SK-N-SH (cell line): ENCODE results near the gene UBE2D4. TPM values are rescaled to one million over a fixed set of nuclear protein-coding genes. Genes with fewer than 3 reads are reported as not detected.
A peak's percentile ranks its signal among the peaks of the same experiment; 100 is the strongest.

Experiments used
- CTCF ChIA-PET: fragments of 300-600, 350-600 bp; formaldehyde crosslinking; extraction: SDS; loops from one replicate; lab custom pipeline; 2021; lab: Yijun Ruan, JAX
- POLR2A ChIA-PET: fragments of 350-600 bp; sonication (Branson Sonifier 250); formaldehyde crosslinking; extraction: SDS; loops from one replicate; lab custom pipeline; 2020; ENCODE audit warnings: antibody characterized with exemption, inconsistent platforms; lab: Yijun Ruan, JAX
- DNase-seq: peaks from one replicate; pipeline ENCODE4 v3.0.0; 2012
- H2AFZ ChIP-seq: fragments of 200-600 bp; sonication (generic); 2 replicates; pipeline ENCODE4 v1.8.1; 2016; ENCODE audit warnings: antibody characterized with exemption, mild to moderate bottlenecking, low read depth
- H3F3A ChIP-seq: fragments of 200-600 bp; sonication (generic); replicated peaks from 2 replicates; pipeline ENCODE3; 2016; ENCODE audit warnings: antibody characterized with exemption, mild to moderate bottlenecking; ENCODE audit not compliant: insufficient read depth
- H3K27ac ChIP-seq, 2 experiments: fragments of 200-500 bp in 1 of 2; fragments of 200-600 bp in 1 of 2; sonication (Bioruptor generic) in 1 of 2; sonication (generic), shearing (Covaris generic) in 1 of 2; 2 replicates each; pipeline versions ENCODE4 v1.5.1 to v1.6.1; 2014 to 2016; ENCODE audit warnings: low read depth in 2 of 2, inconsistent platforms in 1 of 2, low read length in 1 of 2, mild to moderate bottlenecking in 1 of 2, mixed read lengths in 1 of 2
- H3K27me3 ChIP-seq: fragments of 200-600 bp; sonication (generic), shearing (Covaris generic); 2 replicates; pipeline ENCODE4 v1.6.1; 2016; ENCODE audit warnings: mixed run types; ENCODE audit not compliant: insufficient read depth
- H3K36me3 ChIP-seq, 2 experiments: fragments of 200-500 bp in 1 of 2; fragments of 200-600 bp in 1 of 2; sonication (Bioruptor generic) in 1 of 2; sonication (generic) in 1 of 2; replicated peaks in 1 of 2; 2 replicates each; pipeline versions ENCODE3 to v1.5.1; 2014 to 2016; ENCODE audit warnings: low read length in 1 of 2, mild to moderate bottlenecking in 1 of 2; ENCODE audit not compliant: insufficient read depth in 2 of 2, control insufficient read depth in 1 of 2
- H3K4me1 ChIP-seq, 2 experiments: fragments of 200-500 bp in 1 of 2; fragments of 200-600 bp in 1 of 2; sonication (Bioruptor generic) in 1 of 2; sonication (generic), shearing (Covaris generic) in 1 of 2; 2 replicates each; pipeline versions ENCODE4 v1.5.1 to v1.6.1; 2014 to 2016; ENCODE audit warnings: low read depth in 1 of 2, low read length in 1 of 2, mixed run types in 1 of 2; ENCODE audit not compliant: insufficient read depth in 2 of 2, control insufficient read depth in 1 of 2
- H3K4me2 ChIP-seq: fragments of 200-600 bp; sonication (generic), shearing (Covaris generic); 2 replicates; pipeline ENCODE4 v1.6.1; 2017; ENCODE audit warnings: mixed run types
- H3K4me3 ChIP-seq, 2 experiments: fragments of 200-500 bp in 1 of 2; fragments of 200-600 bp in 1 of 2; sonication (Bioruptor generic) in 1 of 2; sonication (generic), shearing (Covaris generic) in 1 of 2; 2 replicates each; pipeline versions ENCODE4 v1.5.1 to v1.8.1; 2014 to 2016; ENCODE audit warnings: low read depth in 2 of 2, inconsistent platforms in 1 of 2, low read length in 1 of 2, mild to moderate bottlenecking in 1 of 2, mixed read lengths in 1 of 2, moderate library complexity in 1 of 2
- H3K79me2 ChIP-seq: fragments of 200-600 bp; sonication (generic); 2 replicates; pipeline ENCODE4 v1.8.1; 2017; ENCODE audit warnings: mild to moderate bottlenecking; ENCODE audit not compliant: insufficient read depth
- H3K9ac ChIP-seq: fragments of 200-600 bp; sonication (generic); 2 replicates; pipeline ENCODE4 v1.6.1; 2017; ENCODE audit warnings: mixed run types
- H3K9me2 ChIP-seq: fragments of 200-600 bp; sonication (generic); 2 replicates; pipeline ENCODE4 v1.6.1; 2017; ENCODE audit warnings: mixed run types
- H3K9me3 ChIP-seq: fragments of 200-600 bp; sonication (generic); 2 replicates; pipeline ENCODE4 v1.6.1; 2017; ENCODE audit warnings: mixed run types, mild to moderate bottlenecking, moderate library complexity
- H4K20me1 ChIP-seq: fragments of 200-600 bp; sonication (generic); 2 replicates; pipeline ENCODE4 v1.6.1; 2017; ENCODE audit warnings: mild to moderate bottlenecking, mixed run types; ENCODE audit not compliant: insufficient read depth
- CHD2 ChIP-seq: fragments of 150-350 bp; IDR thresholded peaks from 2 replicates; pipeline ENCODE4 v1.6.1; 2018; ENCODE audit warnings: low read length; ENCODE audit not compliant: partially characterized antibody
- ELF1 ChIP-seq: IDR thresholded peaks from 2 replicates; pipeline ENCODE4 v1.4.0; 2012
- EP300 ChIP-seq, 2 experiments: IDR thresholded peaks; 2 replicates each; pipeline versions ENCODE4 v1.4.0 to v1.6.1; 2012; ENCODE audit warnings: borderline replicate concordance in 1 of 2, low read depth in 1 of 2, low read length in 1 of 2
- EZH2phosphoT487 ChIP-seq: fragments of 200-600 bp; sonication (generic); IDR thresholded peaks from 2 replicates; pipeline ENCODE4 v1.6.1; 2017; ENCODE audit warnings: low read depth, mixed run types, mild to moderate bottlenecking, antibody characterized with exemption, moderate library complexity, borderline replicate concordance
- FOSL2 ChIP-seq: IDR thresholded peaks from 2 replicates; pipeline ENCODE4 v1.4.0; 2012; ENCODE audit warnings: low read depth, mild to moderate bottlenecking, moderate library complexity, borderline replicate concordance
- GATA2 ChIP-seq: sonication (generic); formaldehyde crosslinking; IDR thresholded peaks from 2 replicates; pipeline ENCODE4 v1.5.0; 2020; ENCODE audit warnings: mild to moderate bottlenecking, missing genetic modification reagents
- MXI1 ChIP-seq: IDR thresholded peaks from 2 replicates; pipeline ENCODE4 v1.6.1; 2012; ENCODE audit warnings: mild to moderate bottlenecking, low read depth, low read length, improper control_type of control experiment
- POLR2AphosphoS5 ChIP-seq: IDR thresholded peaks from 2 replicates; pipeline ENCODE4 v1.6.1; 2012; ENCODE audit warnings: low read depth, low read length
- RCOR1 ChIP-seq: fragments of 150-350 bp; IDR thresholded peaks from 2 replicates; pipeline ENCODE4 v1.6.1; 2017; ENCODE audit warnings: antibody characterized with exemption, low read length
- RXRA ChIP-seq: IDR thresholded peaks from 2 replicates; pipeline ENCODE4 v1.4.0; 2012; ENCODE audit warnings: low read depth, mild to moderate bottlenecking, borderline replicate concordance
- TAF1 ChIP-seq: IDR thresholded peaks from 2 replicates; pipeline ENCODE4 v1.6.1; 2012; ENCODE audit warnings: low read depth, mild to moderate bottlenecking, low read length, moderate library complexity, borderline replicate concordance
- TCF12 ChIP-seq: IDR thresholded peaks from 2 replicates; pipeline ENCODE4 v1.4.0; 2012
- TEAD4 ChIP-seq: IDR thresholded peaks from 2 replicates; pipeline ENCODE4 v1.4.0; 2012; ENCODE audit warnings: mild to moderate bottlenecking, borderline replicate concordance; ENCODE audit not compliant: insufficient read depth
- YY1 ChIP-seq: IDR thresholded peaks from 2 replicates; pipeline ENCODE4 v1.4.0; 2012; ENCODE audit warnings: low read depth, mild to moderate bottlenecking
- WGBS: methylation state at CpG from one replicate; pipeline ENCODE4 v1.1.6; 2017; ENCODE audit warnings: low lambda C conversion rate; 5-methylcytosine and 5-hydroxymethylcytosine counted together
- polyA plus RNA-seq, 3 experiments: library from polyadenylated mRNA; depleted of rRNA; stranded (reverse); fragments of >200 nt; gene quantifications; 2 replicates each; pipeline ENCODE4 v1.2.3, GENCODE V29; 2012
- TF ChIP-seq, protein P1 (sequence below): IDR thresholded peaks from 2 replicates; pipeline ENCODE4 v1.4.0; 2012; ENCODE audit warnings: low read depth

Gene UBE2D4
- polyA plus RNA-seq, 1 of the 3 experiments (the other 2 are of a cell fraction), result 22.8 TPM

DNA sequence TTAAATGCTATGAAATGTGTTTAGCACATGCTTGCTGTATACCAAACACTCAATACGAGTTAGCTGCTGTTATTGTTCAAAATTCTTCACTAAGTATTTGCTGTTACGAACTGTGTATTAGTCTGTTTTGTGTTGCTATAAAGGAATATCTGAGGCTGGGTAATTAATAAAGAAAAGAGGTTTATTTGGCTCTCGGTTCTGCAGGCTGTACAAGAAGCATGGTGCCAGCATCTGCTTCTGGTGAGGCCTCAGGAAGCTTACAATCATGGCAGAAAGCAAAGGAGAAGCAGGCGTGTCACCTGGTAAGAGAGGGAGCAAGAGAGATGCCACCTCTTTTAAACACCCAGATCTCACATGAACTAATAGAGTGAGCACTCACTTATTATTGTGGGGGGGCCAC, 1.6 kb downstream of the UBE2D4 start:
- H3K4me3 ChIP-seq, result no peak overlapping the region

DNA sequence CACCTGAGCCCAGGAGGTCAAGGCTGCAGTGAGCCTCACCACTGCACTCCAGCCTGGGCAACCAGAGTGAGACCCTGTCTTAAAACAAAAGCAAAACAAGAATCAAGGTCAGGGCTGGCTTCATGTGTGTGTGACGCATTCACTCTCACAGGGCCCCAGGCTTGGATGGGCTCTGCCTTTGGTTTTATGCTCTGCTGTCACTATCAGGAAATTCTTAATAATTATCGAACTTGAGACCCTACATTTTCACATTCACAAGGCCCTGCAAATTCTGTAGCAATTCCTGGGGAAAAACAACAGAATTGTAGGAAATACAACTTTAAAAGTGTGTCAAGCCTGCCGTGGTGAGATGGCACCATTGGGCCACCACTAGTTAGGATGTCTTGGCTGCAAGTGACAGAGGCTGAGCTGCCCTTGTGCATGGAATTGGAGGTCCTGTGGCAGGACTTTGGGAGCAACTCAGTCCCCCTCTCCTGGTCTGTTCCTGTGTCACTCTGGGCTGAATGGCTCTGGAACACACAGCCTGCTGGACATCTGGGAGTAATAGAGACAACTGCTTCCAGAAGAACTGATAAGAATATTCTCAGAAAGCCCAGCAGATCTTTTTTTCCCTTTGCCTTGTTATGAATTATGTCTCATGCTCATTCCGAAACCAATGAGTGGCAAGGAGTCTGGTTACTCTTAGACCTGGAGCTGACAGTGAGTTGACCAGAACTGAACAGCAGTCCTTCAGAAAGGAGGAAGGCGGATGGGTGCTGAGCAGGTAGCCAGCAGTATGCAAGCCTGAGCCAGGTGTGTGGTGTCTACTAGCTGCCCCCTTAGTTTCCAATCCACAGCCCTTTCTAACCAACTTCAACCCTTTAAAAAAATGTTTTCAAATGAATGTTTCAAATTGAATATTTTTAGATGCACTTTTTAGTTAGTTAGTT, 3.6 kb downstream of the UBE2D4 start:
- 86% methylated on average over 5 of the region's 5 CpGs for WGBS

More for the DNA sequence above, 1.6 kb downstream of the UBE2D4 start:
- Histone ChIP-seq H3K27ac (no peak overlapping the region), H3K9me2 (no peaks in the 10 kb centered on the region), H3K79me2 (no peaks in the 10 kb centered on the region), H3K4me1 (peaks cover 0 to 25% of the 10 kb centered on the region in 2 experiments; a peak in 1 of 4 replicates), H2AFZ (no peak overlapping the region), H3K9ac (no peak overlapping the region), H3K9me3 (no peaks in the 10 kb centered on the region), H3K27me3 (no peaks in the 10 kb centered on the region), H4K20me1 (no peaks in the 10 kb centered on the region), H3K4me2 (no peak overlapping the region), H3F3A (peaks cover 15% of the 10 kb centered on the region), H3K36me3 (no peaks in the 10 kb centered on the region)
- ChIA-PET POLR2A (no interaction called here), CTCF (interaction anchor here (1.1 kb wide), 1 partner anchor 27 kb away, joined by 3 read pairs; no protein-coding TSS in a partner anchor)
- no peak for DNase-seq
- 88% methylated on average over 4 of the region's 4 CpGs for WGBS
- TF ChIP-seq TEAD4 (no peak), RXRA (no peak), TAF1 (no peak), MXI1 (no peak), YY1 (no peak), EZH2phosphoT487 (no peak), GATA2 (CRISPR knock-in tag) (no peak), POLR2AphosphoS5 (no peak), ELF1 (no peak)
- TF ChIP-seq, protein P1, sequence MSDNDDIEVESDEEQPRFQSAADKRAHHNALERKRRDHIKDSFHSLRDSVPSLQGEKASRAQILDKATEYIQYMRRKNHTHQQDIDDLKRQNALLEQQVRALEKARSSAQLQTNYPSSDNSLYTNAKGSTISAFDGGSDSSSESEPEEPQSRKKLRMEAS, result no peak

More for the DNA sequence above, 3.6 kb downstream of the UBE2D4 start:
- Histone ChIP-seq H3K79me2 (no peaks in the 10 kb centered on the region), H3K9ac (no peak overlapping the region), H3K36me3 (no peaks in the 10 kb centered on the region), H4K20me1 (no peaks in the 10 kb centered on the region), H3K27me3 (no peaks in the 10 kb centered on the region), H2AFZ (no peak overlapping the region), H3K9me2 (no peaks in the 10 kb centered on the region), H3K4me2 (no peak overlapping the region), H3K4me3 (no peak overlapping the region), H3K4me1 (peaks cover 0 to 24% of the 10 kb centered on the region in 2 experiments; a peak in 1 of 4 replicates), H3F3A (peaks cover 5% of the 10 kb centered on the region), H3K27ac (peak overlapping the region in 1 of 2 experiments; percentile 79; a peak in 2 of 4 replicates), H3K9me3 (no peaks in the 10 kb centered on the region)
- POLR2A ChIA-PET, result interaction anchor here (1.2 to 2.2 kb wide), 2 partner anchors 9 to 25 kb away, joined by 3 to 8 read pairs; no protein-coding TSS in a partner anchor
- CTCF ChIA-PET, result interaction anchor here (2.2 to 2.7 kb wide), 2 partner anchors 25 to 91 kb away, joined by 7 to 8 read pairs; no protein-coding TSS in a partner anchor
- peak; percentile 67 for DNase-seq
- peak; percentile 63; the same call in 1 of the 2 replicates for TF ChIP-seq RCOR1
- TF ChIP-seq CHD2, result peak; percentile 59
- 0 out of 2 replicates have a peak, but pooled peaks have one; percentile 16 for TF ChIP-seq MXI1
- TF ChIP-seq EP300 (IDR thresholded peaks at IDR 0.05; ENCODE audit: borderline replicate concordance in 1 of 2, low read depth in 1 of 2, low read length in 1 of 2), result peak in 1 of 2 experiments; percentile 90; a peak in 2 of 4 replicates
- no peak for TF ChIP-seq FOSL2
- peak; percentile 29; the same call in 1 of the 2 replicates for TF ChIP-seq TCF12
